ENCODE measurements around the gene KANSL1. TPM values are rescaled to one million over a fixed set of nuclear protein-coding genes. Genes with fewer than 3 reads are reported as not detected.
A peak's percentile ranks its signal among the peaks of the same experiment; 100 is the strongest.

Gene KANSL1
- total and polyA plus RNA-seq, 2 of the 4 experiments (the other 2 are of a cell fraction) = 19.1 to 49.6 TPM

DNA sequence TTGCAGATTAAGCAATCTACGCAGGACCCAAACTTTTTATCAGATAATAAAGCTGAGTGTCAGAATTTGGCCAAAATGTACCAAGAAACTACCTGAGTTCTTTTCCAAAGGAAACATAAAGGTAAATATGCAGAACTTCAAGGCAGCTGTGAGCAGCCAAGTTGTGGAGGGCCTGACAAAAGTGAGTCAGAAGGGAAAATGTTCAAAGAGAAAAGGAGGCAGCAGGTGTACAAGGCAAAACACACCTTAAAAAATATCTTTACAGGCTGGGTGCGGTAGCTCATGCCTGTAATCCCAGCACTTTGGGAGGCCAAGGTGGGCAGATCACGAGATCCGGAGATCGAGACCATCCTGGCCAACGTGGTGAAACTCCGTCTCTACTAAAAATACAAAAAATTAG, 7.0 kb upstream of the KANSL1 start:
- Histone ChIP-seq H2BK120ac (ENCODE audit: low read depth, low read length) (peak overlapping the region; percentile 14), H3K9me1 (ENCODE audit: insufficient read depth, low read length) (peaks cover 14% of the 10 kb centered on the region; the same call in 1 of the 2 replicates), H3K14ac (replicated peaks; ENCODE audit: low read depth, low read length) (no peak overlapping the region; the same call in 1 of the 2 replicates), H3K18ac (ENCODE audit: low read depth, low read length) (no peak overlapping the region), H3K36me3 (ENCODE audit: control insufficient read depth, insufficient read depth, low read length) (no peaks in the 10 kb centered on the region), H3K9ac (ENCODE audit: low read depth, low read length) (no peak overlapping the region), H4K91ac (ENCODE audit: insufficient read depth, low read depth, low read length) (no peak overlapping the region), H4K8ac (ENCODE audit: low read depth in 2 of 2, low read length in 2 of 2) (no peak overlapping the region), H2AK9ac (replicated peaks; ENCODE audit: low read depth, low read length, poor library complexity) (no peak overlapping the region), H2BK5ac (ENCODE audit: low read depth, low read length, poor library complexity, severe bottlenecking) (no peak overlapping the region), H3K4me2 (ENCODE audit: low read depth, low read length) (no peak overlapping the region), H3K4me3 (ENCODE audit: insufficient read depth, low read depth, low read length) (no peak overlapping the region), H3K9me3 (ENCODE audit: control insufficient read depth, insufficient read depth, low read length) (no peaks in the 10 kb centered on the region), H4K20me1 (ENCODE audit: insufficient read depth, low read length) (peaks cover 25% of the 10 kb centered on the region), H3K27me3 (ENCODE audit: control insufficient read depth, insufficient read depth, low read length) (no peaks in the 10 kb centered on the region), H4K5ac (ENCODE audit: low read depth, low read length) (no peak overlapping the region), H3K23ac (ENCODE audit: low read depth, low read length) (peak overlapping the region; percentile 59; the same call in 1 of the 2 replicates), H2BK15ac (ENCODE audit: low read depth, low read length) (no peak overlapping the region), H3K4ac (ENCODE audit: low read depth, low read length) (no peak overlapping the region; the same call in 1 of the 2 replicates), H2AK5ac (ENCODE audit: low read depth, low read length) (no peak overlapping the region), H3K56ac (ENCODE audit: extremely low read depth, insufficient read depth, low read length) (no peak overlapping the region), H3K79me1 (ENCODE audit: low read depth in 1 of 2, low read length in 2 of 2) (peaks cover 20 to 73% of the 10 kb centered on the region in 2 experiments), H2AFZ (replicated peaks; ENCODE audit: low read length, poor library complexity) (no peak overlapping the region), H3K4me1 (ENCODE audit: control insufficient read depth, insufficient read depth, low read length) (peaks cover 8% of the 10 kb centered on the region), H3K27ac (ENCODE audit: insufficient read depth, low read length) (no peak overlapping the region), H2BK20ac (ENCODE audit: low read depth, low read length) (no peak overlapping the region)
- ChIA-PET POLR2A (ENCODE audit: unreplicated experiment) (no interaction called here), CTCF (interaction anchor here (1.1 to 1.4 kb wide), 2 partner anchors 13 to 156 kb away, joined by 4 to 7 read pairs; no protein-coding TSS in a partner anchor)
- DNase-seq (no peak), ATAC-seq (ENCODE audit: low read depth) (no peak)
- dilution Hi-C loops (cut with HindIII; ENCODE audit: low sequenced_read_pairs, unreplicated experiment) (no loop called here), in situ Hi-C loops (cut with MboI; ENCODE audit: low sequenced_read_pairs) (no loop called here), intact Hi-C loops (cut with micrococcal nuclease) (no loop called here)
- WGBS, 2 experiments (ENCODE audit: extremely low coverage in 2 of 2, insufficient read length in 1 of 2) = 86% methylated on average over 1 of the region's 7 CpGs; no CpG with 5 or more reads in 1 of the 2 experiments
- no TSS peak for BruUV-seq (replicated peaks)
- no peak for TF ChIP-seq RAD21 (IDR thresholded peaks at IDR 0.05; ENCODE audit: low read length)
- TF ChIP-seq POLR2A (IDR thresholded peaks at IDR 0.05; ENCODE audit: low read depth, low read length) = no peak
- no peak for TF ChIP-seq BHLHE40 (IDR thresholded peaks at IDR 0.05; ENCODE audit: low read depth, low read length)
- TF ChIP-seq USF2 (IDR thresholded peaks at IDR 0.05; ENCODE audit: low read depth, low read length) = no peak
- TF ChIP-seq MXI1 (IDR thresholded peaks at IDR 0.05; ENCODE audit: borderline replicate concordance, low read depth, low read length) = no peak
- TF ChIP-seq RFX5 (IDR thresholded peaks at IDR 0.05; ENCODE audit: low read depth, low read length) = no peak
- TF ChIP-seq MAFK (IDR thresholded peaks at IDR 0.05; ENCODE audit: low read depth, low read length) = no peak
- TF ChIP-seq, protein P1, sequence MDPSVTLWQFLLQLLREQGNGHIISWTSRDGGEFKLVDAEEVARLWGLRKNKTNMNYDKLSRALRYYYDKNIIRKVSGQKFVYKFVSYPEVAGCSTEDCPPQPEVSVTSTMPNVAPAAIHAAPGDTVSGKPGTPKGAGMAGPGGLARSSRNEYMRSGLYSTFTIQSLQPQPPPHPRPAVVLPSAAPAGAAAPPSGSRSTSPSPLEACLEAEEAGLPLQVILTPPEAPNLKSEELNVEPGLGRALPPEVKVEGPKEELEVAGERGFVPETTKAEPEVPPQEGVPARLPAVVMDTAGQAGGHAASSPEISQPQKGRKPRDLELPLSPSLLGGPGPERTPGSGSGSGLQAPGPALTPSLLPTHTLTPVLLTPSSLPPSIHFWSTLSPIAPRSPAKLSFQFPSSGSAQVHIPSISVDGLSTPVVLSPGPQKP (IDR thresholded peaks at IDR 0.05; ENCODE audit: borderline replicate concordance, low read depth, low read length) = no peak
- TF ChIP-seq NFE2L2 (IDR thresholded peaks at IDR 0.05; ENCODE audit: low read depth, low read length) = no peak
- TF ChIP-seq CHD1 (IDR thresholded peaks at IDR 0.05; ENCODE audit: low read depth, low read length) = no peak
- no peak for TF ChIP-seq RCOR1 (IDR thresholded peaks at IDR 0.05; ENCODE audit: insufficient replicate concordance, low read length)
- TF ChIP-seq MAZ (IDR thresholded peaks at IDR 0.05; ENCODE audit: borderline replicate concordance, low read depth, low read length) = no peak
- no peak for TF ChIP-seq SMC3 (IDR thresholded peaks at IDR 0.05; ENCODE audit: low read depth, low read length)

All from IMR-90 (cell line).